ENCODE data around the gene DAO.
A peak's percentile ranks its signal among the peaks of the same experiment; 100 is the strongest.
"Not testable (repeated sequence)": the region's sequence is repeated elsewhere in the genome, so short reads cannot be mapped to it uniquely, and the experiment has no call there.

Gene DAO

DNA sequence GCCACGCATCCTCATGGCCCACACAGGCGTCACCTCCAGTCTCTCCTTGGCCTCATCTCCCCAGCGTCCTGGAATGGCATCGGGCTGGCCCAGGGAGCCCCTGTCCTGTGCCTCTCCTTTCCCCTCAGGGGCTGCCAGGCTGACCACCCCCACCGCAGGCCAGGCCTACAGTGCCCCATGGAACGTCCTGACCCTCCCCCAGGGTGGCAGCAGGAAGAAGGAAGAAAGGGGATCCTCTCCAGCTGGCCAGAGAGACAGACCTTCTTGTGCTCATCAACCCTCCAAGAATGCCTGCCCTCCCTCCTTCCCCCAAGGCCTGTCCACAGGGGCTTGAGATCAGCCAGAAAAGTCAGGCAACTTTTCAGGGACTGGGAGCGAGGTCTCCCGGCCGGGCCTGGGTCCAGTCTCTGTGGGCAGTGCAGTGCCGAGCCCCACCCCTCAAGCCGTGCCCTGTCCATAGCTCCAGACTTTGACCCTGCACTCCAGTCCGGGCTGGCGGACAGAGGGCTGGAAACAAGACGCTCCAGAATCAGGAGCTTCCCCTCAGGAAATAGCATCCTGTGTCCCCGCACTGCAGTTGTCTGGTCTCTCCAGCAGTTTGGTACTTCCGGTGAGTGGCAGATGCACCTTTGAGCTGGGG, at the start of gene DAO:
TSS of gene DAO (plus strand) at position 478 of the 640 bp plus-strand sequence. CDS start 4,915 bp downstream, outside the sequence.
- no peak for DNase-seq (ENCODE audit: low read depth in 2 of 2)

DNA sequence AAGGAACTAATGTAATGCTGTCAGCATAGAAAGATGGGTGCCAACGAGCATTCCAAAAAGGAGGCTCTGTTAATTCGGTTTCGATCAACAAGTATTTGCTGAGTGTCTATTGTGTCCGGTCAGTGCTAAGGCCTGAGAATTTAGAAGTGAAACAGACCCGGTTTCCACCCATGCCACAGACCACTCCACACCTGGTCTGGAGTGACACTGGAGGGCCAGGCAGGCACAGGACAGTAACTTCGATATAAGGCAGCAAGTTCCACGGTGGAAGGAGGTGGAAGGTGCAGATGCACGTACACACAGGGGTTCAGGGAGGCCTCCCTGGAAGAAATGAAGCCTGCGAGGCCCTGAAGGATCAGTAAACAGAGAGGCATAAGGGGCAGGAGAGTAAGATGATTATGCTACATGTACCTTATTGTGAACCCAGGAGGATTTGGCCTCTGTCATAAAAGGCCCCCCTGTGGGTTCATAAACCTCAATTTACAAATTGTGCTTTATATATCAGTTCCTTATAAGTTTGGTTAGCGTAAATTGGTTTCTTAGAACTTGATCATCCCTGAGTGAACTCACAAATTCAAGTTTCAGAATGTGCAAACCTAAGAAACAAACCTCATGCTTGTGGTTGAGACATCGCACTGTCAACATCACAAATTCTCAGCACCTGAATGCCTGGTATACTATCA, 48.4 kb upstream of the DAO start:
- DNase-seq (ENCODE audit: low read depth in 2 of 2) = no peak

GRCh38 chr12:108832208-108832607, 47.7 kb upstream of the DAO start:
- DNase-seq (ENCODE audit: low read depth in 2 of 2) = no peak

- DNase-seq (ENCODE audit: low read depth in 2 of 2) = no peak
Observed at GRCh38 chr12:108832730-108833354, 47.0 kb upstream of the DAO start.

DNA sequence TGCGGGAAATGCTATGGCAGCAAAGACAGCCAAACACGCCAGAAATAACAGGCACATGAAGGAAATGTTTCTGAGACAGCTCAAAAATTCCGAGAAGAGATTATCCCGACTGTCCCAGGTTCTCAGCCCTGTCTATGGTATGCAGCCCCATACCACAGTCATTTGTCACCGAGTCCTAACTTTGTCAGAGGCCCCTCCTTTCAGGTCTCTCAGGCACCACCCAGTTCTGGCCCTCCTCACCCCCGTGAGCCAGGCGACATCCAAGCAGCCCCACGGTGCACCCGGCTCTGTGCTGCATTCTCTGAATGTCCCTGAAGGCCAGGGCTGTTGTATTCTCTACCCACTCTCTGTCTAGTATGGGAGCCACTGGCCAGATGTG, 46.5 kb upstream of the DAO start:
- DNase-seq (ENCODE audit: low read depth in 2 of 2) = no peak

GRCh38 chr12:108833757-108834472, 46.0 kb upstream of the DAO start:
- DNase-seq (ENCODE audit: low read depth in 2 of 2) = no peak

- no peak for DNase-seq (ENCODE audit: low read depth in 2 of 2)
Observed at GRCh38 chr12:108835860-108836634, 43.8 kb upstream of the DAO start.

GRCh38 chr12:108837239-108837638, 42.7 kb upstream of the DAO start:
- no peak for DNase-seq (ENCODE audit: low read depth in 2 of 2)

DNA sequence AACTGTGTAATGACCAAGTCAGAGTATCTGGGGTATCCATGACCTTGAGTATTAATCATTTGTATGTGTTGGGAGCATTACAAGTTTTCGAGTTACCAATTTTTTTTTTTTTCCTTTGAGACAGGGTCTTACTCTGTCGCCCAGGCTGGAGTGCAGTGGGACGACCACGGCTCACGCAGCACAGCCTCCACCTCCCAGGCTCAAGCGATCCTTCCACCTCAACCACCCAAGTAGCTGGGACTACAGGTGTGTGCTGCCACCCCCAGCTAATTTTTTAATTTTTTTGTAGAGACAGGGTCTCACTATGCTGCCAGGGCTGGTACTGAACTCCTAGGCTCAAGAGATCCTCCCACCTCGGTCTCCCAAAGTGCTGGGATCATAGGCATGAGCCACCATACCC, 42.2 kb upstream of the DAO start:
- DNase-seq (ENCODE audit: low read depth in 2 of 2) = no peak

GRCh38 chr12:108838194-108839017, 41.5 kb upstream of the DAO start:
- peak; percentile 29 to 55 for DNase-seq (ENCODE audit: low read depth in 2 of 2)

- DNase-seq (ENCODE audit: low read depth in 2 of 2) = no peak
Observed at GRCh38 chr12:108839018-108839889, 40.6 kb upstream of the DAO start.

DNA sequence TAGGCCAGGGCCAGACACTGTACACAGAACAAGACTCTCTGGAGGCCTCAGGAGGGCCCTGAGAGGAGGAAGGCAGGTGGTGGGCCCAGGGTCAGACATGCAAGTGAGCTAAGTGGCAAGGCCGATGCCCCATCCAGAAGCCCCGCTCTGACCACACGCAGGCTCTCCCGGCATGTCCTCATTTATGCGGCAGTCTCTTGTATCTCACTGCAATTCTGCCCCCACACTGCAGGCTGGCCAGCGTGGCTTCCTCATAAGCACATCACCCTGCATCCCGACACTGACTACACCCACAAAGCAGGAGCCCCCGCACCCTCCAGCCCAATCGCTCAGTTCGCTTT, 40.0 kb upstream of the DAO start:
- DNase-seq (ENCODE audit: low read depth in 2 of 2) = no peak

- no peak for DNase-seq (ENCODE audit: low read depth in 2 of 2)
Observed at GRCh38 chr12:108840605-108841332, 39.1 kb upstream of the DAO start.

GRCh38 chr12:108841825-108842224, 38.1 kb upstream of the DAO start:
- not testable (repeated sequence) for DNase-seq (ENCODE audit: low read depth in 2 of 2)

DNA sequence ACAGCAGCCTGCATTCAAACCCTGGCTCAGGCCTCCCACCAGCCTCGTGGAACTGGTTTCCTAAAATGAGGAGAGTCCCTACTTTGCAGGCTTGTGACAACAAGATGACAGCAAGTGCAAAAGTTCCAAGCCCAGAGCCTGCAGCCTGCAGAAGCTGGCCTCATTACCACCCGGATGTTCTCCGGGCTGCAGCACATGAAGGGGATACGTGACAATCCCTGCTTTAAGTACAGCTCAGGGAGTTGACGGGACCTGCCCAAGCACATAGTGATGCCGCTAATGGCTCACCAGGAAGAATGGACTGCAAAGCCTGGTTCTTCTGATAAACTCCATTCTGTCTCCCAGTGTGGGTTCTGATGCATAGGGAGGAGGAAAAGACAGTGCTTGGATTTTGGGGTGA, 37.5 kb upstream of the DAO start:
- no peak for DNase-seq (ENCODE audit: low read depth in 2 of 2)

DNA sequence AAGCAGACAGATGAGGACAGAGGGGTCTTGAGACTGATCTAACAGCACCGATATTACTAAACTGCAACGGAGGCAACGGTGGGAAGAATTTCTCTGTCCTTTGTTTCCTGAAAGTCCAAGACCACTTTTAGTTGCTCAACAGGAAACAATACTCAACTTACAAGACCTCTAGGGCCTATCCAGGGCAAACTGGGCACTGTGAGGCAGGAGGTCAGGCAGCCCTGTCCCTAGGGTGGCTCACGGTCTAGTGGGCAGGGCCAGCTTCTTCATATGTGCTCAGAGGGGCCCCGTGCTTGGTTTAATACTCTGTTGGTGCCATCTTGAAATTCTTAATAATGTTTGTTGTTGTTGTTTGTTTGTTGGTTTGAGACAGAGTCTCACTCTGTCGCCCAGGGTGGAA, 36.7 kb upstream of the DAO start:
- no peak for DNase-seq (ENCODE audit: low read depth in 2 of 2)

DNA sequence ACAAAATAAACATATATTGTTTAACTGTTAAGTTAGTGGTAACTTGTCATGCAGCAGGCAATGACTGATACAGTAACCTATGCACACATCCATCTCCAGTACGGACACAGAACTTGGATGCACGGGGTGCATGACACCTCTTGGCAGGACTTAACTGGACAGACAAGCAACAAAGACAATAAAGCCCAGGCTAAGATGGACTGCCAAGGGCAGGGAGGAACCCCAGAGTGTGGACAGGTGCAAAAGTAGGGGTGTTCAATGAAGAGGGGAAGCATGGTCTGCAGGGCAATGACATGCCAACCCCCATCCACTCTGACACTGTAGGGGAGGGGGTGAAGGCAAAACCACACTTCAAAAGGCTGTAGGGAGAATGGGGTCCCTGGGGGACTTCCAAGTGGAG, 34.2 kb upstream of the DAO start:
- no peak for DNase-seq (ENCODE audit: low read depth in 2 of 2)

DNA sequence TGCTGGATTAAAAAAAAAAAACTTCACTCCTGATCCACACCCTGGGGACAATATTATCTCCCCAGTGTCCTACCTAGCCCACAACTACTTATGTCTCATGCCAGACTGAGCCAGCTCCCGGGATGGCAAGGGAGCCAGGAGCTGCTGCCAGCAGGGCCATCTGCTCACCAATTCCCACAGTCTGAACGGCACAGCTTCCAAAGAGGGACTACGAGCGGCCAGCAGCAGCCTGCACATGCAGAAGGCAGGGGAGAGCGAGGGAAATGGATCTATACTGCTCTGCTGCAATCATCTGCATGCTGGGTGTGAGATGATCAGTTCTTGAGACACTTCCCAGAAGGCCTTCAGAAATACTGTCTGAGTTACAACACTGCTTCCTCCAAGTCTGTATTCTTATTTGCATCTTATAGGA, 33.6 kb upstream of the DAO start:
- no peak for DNase-seq (ENCODE audit: low read depth in 2 of 2)

DNA sequence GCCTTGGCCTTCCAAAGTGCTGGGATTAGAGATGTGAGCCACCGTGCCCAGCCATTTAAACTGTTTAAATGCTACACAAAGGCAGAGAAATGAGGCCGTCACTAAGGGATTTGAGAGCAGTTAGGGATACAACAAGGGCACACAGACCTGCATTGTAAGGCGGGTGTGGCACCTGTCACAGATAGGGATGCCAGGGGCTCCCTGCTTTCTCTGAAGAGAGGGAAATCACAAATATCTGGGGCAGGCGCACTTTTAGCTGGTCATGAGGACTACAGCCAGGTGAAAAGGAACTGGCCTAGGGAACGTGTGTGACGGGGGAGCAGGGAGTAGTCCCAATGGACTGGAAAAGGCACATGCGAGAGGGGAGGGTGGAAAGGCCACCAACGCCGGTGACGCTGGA, 32.2 kb upstream of the DAO start:
- no peak for DNase-seq (ENCODE audit: low read depth in 2 of 2)

Measured in activated CD4-positive, alpha-beta T cell treated with anti-CD3 and anti-CD28 coated beads for 24 hours (primary cell).